Stimulated activated effector memory CD8-positive, alpha-beta T cell treated with anti-CD3 and anti-CD28 coated beads, Interleukin-12 subunit alpha, Interleukin-12 subunit beta, amount 100 ng/mL, for 72 hours (primary cell): ENCODE results near the gene CNOT2.

Experiments used
- ATAC-seq: fragments of 150-1000 bp; cut with Tn5 transposase; 2 replicates; pipeline ENCODE4 v1.10.0; 2021
- DNase-seq, 2 donors: peaks; one replicate each; pipeline ENCODE4 v3.0.0; 2021 to 2022; ENCODE audit warnings: low spot score in 2 of 2
- H3K27ac Mint-ChIP-seq: one replicate; pipeline ENCODE4 v1.8.0; 2022; ENCODE audit warnings: mild to moderate bottlenecking, mixed read lengths
- H3K36me3 Mint-ChIP-seq: one replicate; pipeline ENCODE4 v1.8.0; 2022; ENCODE audit warnings: mild to moderate bottlenecking, mixed read lengths
- H3K4me1 Mint-ChIP-seq: one replicate; pipeline ENCODE4 v1.8.0; 2022; ENCODE audit warnings: mixed read lengths
- H3K4me3 Mint-ChIP-seq: one replicate; pipeline ENCODE4 v1.8.0; 2022; ENCODE audit warnings: mild to moderate bottlenecking, mixed read lengths
- H3K9me3 Mint-ChIP-seq: one replicate; pipeline ENCODE4 v1.8.0; 2022; ENCODE audit warnings: mixed read lengths

Gene CNOT2

GRCh38 chr12:70307868-70308267, 64.6 kb downstream of the CNOT2 start:
- Mint-ChIP-seq H3K27ac (no peak overlapping the region), H3K9me3 (no peaks in the 10 kb centered on the region)

DNA sequence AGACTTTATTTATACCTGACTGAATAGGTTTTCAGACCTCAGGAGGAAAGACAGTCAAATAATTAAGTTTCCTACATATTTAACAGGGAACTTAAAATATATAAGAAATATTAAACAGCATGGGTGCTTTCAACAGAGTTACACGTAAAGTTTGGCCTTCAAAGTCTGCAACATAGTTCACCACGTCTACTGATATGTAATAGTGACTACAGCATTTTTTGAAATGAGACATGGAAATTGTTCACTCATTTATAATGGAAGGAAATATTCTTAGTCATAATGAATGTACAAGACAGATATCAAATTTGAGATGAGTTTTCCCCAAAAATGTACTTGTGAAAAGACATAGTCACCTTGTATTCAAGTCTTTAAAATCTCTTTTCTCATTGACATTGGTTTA, 66.1 kb downstream of the CNOT2 start:
- no peak for DNase-seq
- ATAC-seq: peak; percentile 60
- H3K4me1 Mint-ChIP-seq: peaks cover 28% of the 10 kb centered on the region
- no peaks in the 10 kb centered on the region for H3K9me3 Mint-ChIP-seq
- peaks cover 40% of the 10 kb centered on the region for H3K36me3 Mint-ChIP-seq
- H3K27ac Mint-ChIP-seq: no peak overlapping the region
- H3K4me3 Mint-ChIP-seq: no peak overlapping the region

More at GRCh38 chr12:70307868-70308267, 64.6 kb downstream of the CNOT2 start:
- DNase-seq (no peak), ATAC-seq (no peak)
- peaks cover 45% of the 10 kb centered on the region for H3K36me3 Mint-ChIP-seq
- H3K4me1 Mint-ChIP-seq: peaks cover 30% of the 10 kb centered on the region
- no peak overlapping the region for H3K4me3 Mint-ChIP-seq

DNA sequence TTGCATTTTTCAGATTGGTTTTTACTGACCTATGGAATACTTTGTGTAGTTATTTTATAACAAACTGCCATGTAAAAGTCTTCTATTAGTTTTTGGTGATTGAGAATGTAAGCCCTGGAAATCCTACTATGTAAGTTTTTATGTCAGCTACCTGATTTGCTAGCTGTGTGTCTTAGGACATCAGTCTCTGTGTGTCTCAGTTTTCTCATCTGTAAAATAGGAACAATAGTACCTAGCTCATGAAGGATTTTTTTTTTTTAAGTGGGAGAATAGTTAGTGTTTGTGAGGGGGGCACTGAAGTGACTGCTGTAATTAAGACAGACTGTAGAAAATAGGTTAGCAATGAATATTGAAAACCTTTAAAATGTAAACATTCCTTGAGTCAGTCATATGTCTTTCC, 70.9 kb downstream of the CNOT2 start:
- Mint-ChIP-seq H3K36me3 (peaks cover 30% of the 10 kb centered on the region), H3K4me3 (no peak overlapping the region), H3K27ac (no peak overlapping the region), H3K4me1 (peaks cover 38% of the 10 kb centered on the region), H3K9me3 (no peaks in the 10 kb centered on the region)
- no peak for ATAC-seq
- no peak for DNase-seq

- H3K9me3 Mint-ChIP-seq: no peaks in the 10 kb centered on the region
- DNase-seq: no peak
- peaks cover 34% of the 10 kb centered on the region for H3K4me1 Mint-ChIP-seq
- no peak overlapping the region for H3K4me3 Mint-ChIP-seq
- peaks cover 11% of the 10 kb centered on the region for H3K36me3 Mint-ChIP-seq
- ATAC-seq: peak; percentile 92
- H3K27ac Mint-ChIP-seq: no peak overlapping the region
These were observed 74.5 kb downstream of the CNOT2 start for GRCh38 chr12:70317781-70318180.

GRCh38 chr12:70319605-70320004, 76.4 kb downstream of the CNOT2 start:
- Mint-ChIP-seq H3K36me3 (peaks cover 12% of the 10 kb centered on the region), H3K4me1 (peaks cover 24% of the 10 kb centered on the region), H3K4me3 (no peak overlapping the region), H3K9me3 (no peaks in the 10 kb centered on the region), H3K27ac (no peak overlapping the region)
- DNase-seq: no peak
- ATAC-seq: no peak

DNA sequence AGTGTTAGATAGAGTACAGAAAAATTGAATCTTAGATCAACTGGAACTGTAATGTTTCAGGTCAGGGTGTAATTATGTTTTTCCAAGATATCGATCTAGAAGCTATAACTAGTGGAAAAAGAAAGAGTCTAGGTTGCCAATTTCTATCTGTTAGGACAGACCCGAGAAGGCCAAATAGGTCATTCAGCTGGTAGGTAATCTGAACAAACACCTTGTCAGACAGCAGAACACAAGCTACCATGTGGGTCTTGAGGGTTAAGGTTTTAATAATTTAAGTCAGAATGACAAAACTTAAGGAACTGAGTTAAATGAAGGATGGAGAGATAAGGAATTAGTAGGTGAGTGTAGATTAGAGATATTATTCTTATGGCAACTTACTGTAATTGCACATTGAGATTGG, 78.0 kb downstream of the CNOT2 start:
- Mint-ChIP-seq H3K9me3 (no peaks in the 10 kb centered on the region), H3K36me3 (peaks cover 21% of the 10 kb centered on the region), H3K4me3 (no peak overlapping the region), H3K4me1 (peaks cover 18% of the 10 kb centered on the region), H3K27ac (no peak overlapping the region)
- DNase-seq (no peak), ATAC-seq (no peak)

- peaks cover 14% of the 10 kb centered on the region for H3K4me1 Mint-ChIP-seq
- H3K4me3 Mint-ChIP-seq: no peak overlapping the region
- no peak overlapping the region for H3K27ac Mint-ChIP-seq
- H3K9me3 Mint-ChIP-seq: no peaks in the 10 kb centered on the region
- no peak for ATAC-seq
- H3K36me3 Mint-ChIP-seq: peaks cover 42% of the 10 kb centered on the region
- no peak for DNase-seq
These were observed 84.3 kb downstream of the CNOT2 start for GRCh38 chr12:70327541-70327940.

DNA sequence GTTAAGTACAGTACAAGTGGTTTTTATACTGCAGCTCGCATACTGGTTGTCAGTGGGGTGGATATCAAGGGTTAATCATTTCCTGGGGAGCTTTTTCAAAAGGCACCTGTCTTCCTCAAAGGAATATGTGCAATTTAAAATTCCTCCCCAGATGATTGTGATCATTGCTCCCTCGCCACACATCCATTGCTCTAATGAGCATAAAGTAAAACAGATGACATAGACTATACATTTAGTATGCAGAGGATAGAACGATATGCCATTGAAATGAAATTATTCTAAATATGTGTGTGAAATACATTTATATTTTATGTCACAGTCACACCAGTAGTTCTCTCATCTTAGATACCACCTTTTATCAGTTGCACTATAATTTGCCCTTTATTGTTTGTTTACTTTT, 86.5 kb downstream of the CNOT2 start:
- H3K36me3 Mint-ChIP-seq: peaks cover 41% of the 10 kb centered on the region
- no peaks in the 10 kb centered on the region for H3K9me3 Mint-ChIP-seq
- no peak overlapping the region for H3K27ac Mint-ChIP-seq
- no peak for DNase-seq
- H3K4me3 Mint-ChIP-seq: no peak overlapping the region
- H3K4me1 Mint-ChIP-seq: peaks cover 13% of the 10 kb centered on the region
- ATAC-seq: no peak

DNA sequence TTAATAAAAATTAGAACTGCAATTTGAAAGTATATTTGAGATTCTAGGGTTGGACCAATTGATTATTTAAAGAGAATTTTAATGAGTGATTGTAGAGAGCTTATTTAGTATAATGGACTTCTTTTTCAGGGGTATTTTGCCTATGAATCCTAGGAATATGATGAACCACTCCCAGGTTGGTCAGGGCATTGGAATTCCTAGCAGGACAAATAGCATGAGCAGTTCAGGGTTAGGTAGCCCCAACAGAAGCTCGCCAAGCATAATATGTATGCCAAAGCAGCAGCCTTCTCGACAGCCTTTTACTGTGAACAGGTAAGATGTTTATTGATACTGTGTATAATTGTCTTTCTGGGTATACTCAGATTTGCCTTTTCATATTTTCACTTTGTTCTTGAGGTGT, 86.9 kb downstream of the CNOT2 start:
- Mint-ChIP-seq H3K9me3 (no peaks in the 10 kb centered on the region), H3K27ac (no peak overlapping the region), H3K36me3 (peaks cover 41% of the 10 kb centered on the region), H3K4me3 (no peak overlapping the region), H3K4me1 (peaks cover 9% of the 10 kb centered on the region)
- no peak for ATAC-seq
- DNase-seq: no peak

DNA sequence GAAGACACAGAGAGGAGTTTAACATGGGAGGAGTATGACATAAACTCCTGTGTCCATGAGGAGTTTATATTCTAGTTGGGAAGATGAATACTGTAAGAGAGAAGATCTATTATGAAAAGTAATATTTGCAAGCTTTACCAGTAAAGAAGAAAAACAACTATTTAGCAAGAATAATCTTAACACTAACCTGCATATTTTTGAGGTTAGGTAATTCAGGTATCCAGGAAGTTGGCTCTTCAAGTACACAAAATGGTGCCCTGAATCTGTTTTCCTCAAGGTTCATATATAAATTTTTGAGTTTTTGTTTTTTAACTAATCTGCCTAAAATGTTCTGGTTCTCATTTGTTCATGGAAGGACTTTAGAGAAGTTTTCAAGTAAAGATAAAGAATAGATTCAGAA, 89.0 kb downstream of the CNOT2 start:
- DNase-seq (no peak), ATAC-seq (no peak)
- Mint-ChIP-seq H3K4me3 (no peak overlapping the region), H3K27ac (no peak overlapping the region), H3K9me3 (no peaks in the 10 kb centered on the region), H3K36me3 (peaks cover 48% of the 10 kb centered on the region), H3K4me1 (peaks cover 3% of the 10 kb centered on the region)

DNA sequence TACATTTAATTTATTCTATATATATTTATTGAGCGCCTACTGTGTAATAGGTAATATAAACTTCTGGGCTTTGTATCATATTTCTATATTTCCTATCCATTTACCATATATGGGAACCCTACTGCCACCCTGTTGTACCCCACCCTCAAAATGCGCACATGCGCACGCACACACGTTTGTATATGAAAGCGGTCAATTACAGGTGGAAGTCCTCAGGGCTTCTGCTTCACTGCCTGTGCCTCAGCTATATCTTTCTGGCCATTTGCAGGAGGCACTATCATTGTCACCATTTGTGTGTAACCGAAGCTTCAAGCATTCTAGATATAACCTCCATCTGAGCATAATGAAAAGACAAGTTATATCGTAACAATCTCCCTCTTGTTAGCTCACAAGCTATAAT, 91.5 kb downstream of the CNOT2 start:
- no peak for DNase-seq
- H3K4me3 Mint-ChIP-seq: no peak overlapping the region

GRCh38 chr12:70338531-70338930, 95.3 kb downstream of the CNOT2 start:
- H3K9me3 Mint-ChIP-seq: no peaks in the 10 kb centered on the region
- no peak overlapping the region for H3K4me3 Mint-ChIP-seq
- H3K36me3 Mint-ChIP-seq: peaks cover 89% of the 10 kb centered on the region
- ATAC-seq (no peak), DNase-seq (no peak)
- peaks cover 16% of the 10 kb centered on the region for H3K4me1 Mint-ChIP-seq
- no peak overlapping the region for H3K27ac Mint-ChIP-seq

More for the DNA sequence above, 91.5 kb downstream of the CNOT2 start:
- H3K36me3 Mint-ChIP-seq: peaks cover 61% of the 10 kb centered on the region
- H3K27ac Mint-ChIP-seq: no peak overlapping the region
- peaks cover 7% of the 10 kb centered on the region for H3K4me1 Mint-ChIP-seq
- no peak for ATAC-seq
- no peaks in the 10 kb centered on the region for H3K9me3 Mint-ChIP-seq

- no peak for ATAC-seq
- H3K4me1 Mint-ChIP-seq: no peaks in the 10 kb centered on the region
- H3K36me3 Mint-ChIP-seq: peaks cover 64% of the 10 kb centered on the region
- no peak overlapping the region for H3K27ac Mint-ChIP-seq
- no peak overlapping the region for H3K4me3 Mint-ChIP-seq
- DNase-seq: no peak
- H3K9me3 Mint-ChIP-seq: no peaks in the 10 kb centered on the region
These were observed 107.8 kb downstream of the CNOT2 start for GRCh38 chr12:70351076-70351475.

- no peak overlapping the region for H3K4me3 Mint-ChIP-seq
- H3K36me3 Mint-ChIP-seq: peaks cover 43% of the 10 kb centered on the region
- DNase-seq (no peak), ATAC-seq (no peak)
- no peak overlapping the region for H3K27ac Mint-ChIP-seq
- no peaks in the 10 kb centered on the region for H3K9me3 Mint-ChIP-seq
- no peaks in the 10 kb centered on the region for H3K4me1 Mint-ChIP-seq
These were observed 110.8 kb downstream of the CNOT2 start for GRCh38 chr12:70353780-70354660.

GRCh38 chr12:70354787-70355186, 111.6 kb downstream of the CNOT2 start:
- Mint-ChIP-seq H3K27ac (no peak overlapping the region), H3K9me3 (no peaks in the 10 kb centered on the region), H3K4me1 (no peaks in the 10 kb centered on the region), H3K4me3 (no peak overlapping the region), H3K36me3 (peaks cover 39% of the 10 kb centered on the region)
- DNase-seq (no peak), ATAC-seq (no peak)

GRCh38 chr12:70355972-70356371, 112.7 kb downstream of the CNOT2 start:
- DNase-seq: no peak
- Mint-ChIP-seq H3K36me3 (peaks cover 36% of the 10 kb centered on the region), H3K9me3 (no peaks in the 10 kb centered on the region), H3K4me1 (no peaks in the 10 kb centered on the region), H3K27ac (no peak overlapping the region), H3K4me3 (no peak overlapping the region)
- ATAC-seq: no peak
